NK-92 (cell line): ENCODE data around the gene MAML1.
"Not testable (repeated sequence)": the region's sequence is repeated elsewhere in the genome, so short reads cannot be mapped to it uniquely, and the experiment has no call there.

Experiments used
- DNase-seq: peaks from one replicate; lab custom pipeline; 2025; ENCODE audit not compliant: unreplicated experiment; lab: John Stamatoyannopoulos, UW

The MAML1 gene

GRCh38 chr5:179732412-179732917 lies at the start of gene MAML1:
TSS of gene MAML1 (plus strand) at chr5:179732822. CDS start at chr5:179733113, 291 bp downstream.
- peak; percentile 90 for DNase-seq

- DNase-seq = not testable (repeated sequence)
These were observed 43.4 kb upstream of the MAML1 start for GRCh38 chr5:179689212-179689611.

GRCh38 chr5:179694561-179694960 lies 38.1 kb upstream of the MAML1 start:
- no peak for DNase-seq

- DNase-seq = no peak
These were observed 36.0 kb upstream of the MAML1 start for GRCh38 chr5:179696603-179697002.

- no peak for DNase-seq
These were observed 35.5 kb upstream of the MAML1 start for GRCh38 chr5:179697108-179697507.

GRCh38 chr5:179697543-179697942 lies 35.1 kb upstream of the MAML1 start:
- DNase-seq = not testable (repeated sequence)

GRCh38 chr5:179697993-179698934 lies 34.4 kb upstream of the MAML1 start:
- peak; percentile 90 for DNase-seq

GRCh38 chr5:179698935-179699615 lies 33.5 kb upstream of the MAML1 start, which contains the start of gene CANX:
TSS of gene CANX (plus strand) at chr5:179698967. CDS start at chr5:179705682, 6,715 bp downstream.
- no peak for DNase-seq

GRCh38 chr5:179699616-179700237 lies 32.9 kb upstream of the MAML1 start:
- no peak for DNase-seq

GRCh38 chr5:179700401-179700918 lies 32.2 kb upstream of the MAML1 start:
- no peak for DNase-seq

- DNase-seq = no peak
These were observed 16.3 kb upstream of the MAML1 start for GRCh38 chr5:179716286-179716685.

GRCh38 chr5:179720222-179720621 lies 12.4 kb upstream of the MAML1 start:
- no peak for DNase-seq

GRCh38 chr5:179724163-179724562 lies 8.5 kb upstream of the MAML1 start:
- no peak for DNase-seq

GRCh38 chr5:179727106-179727505 lies 5.5 kb upstream of the MAML1 start:
- DNase-seq = no peak

GRCh38 chr5:179729303-179729702 lies 3.3 kb upstream of the MAML1 start:
- DNase-seq = no peak

GRCh38 chr5:179729727-179730126 lies 2.9 kb upstream of the MAML1 start:
- DNase-seq = no peak

GRCh38 chr5:179730356-179730755 lies 2.3 kb upstream of the MAML1 start:
- no peak for DNase-seq

GRCh38 chr5:179730852-179731251 lies 1.8 kb upstream of the MAML1 start:
- DNase-seq = no peak

- DNase-seq = no peak
These were observed 721 bp upstream of the MAML1 start for GRCh38 chr5:179731791-179732411.

GRCh38 chr5:179732918-179733771 lies 523 bp downstream of the MAML1 start:
- DNase-seq = no peak
